Astrocyte of the spinal cord (primary cell): Measurements from ENCODE around the gene ASIC5.
"Not testable (repeated sequence)": the region's sequence is repeated elsewhere in the genome, so short reads cannot be mapped to it uniquely, and the experiment has no call there.

Source experiments
- DNase-seq: peaks from one replicate; pipeline ENCODE4 v3.0.0; 2011; ENCODE audit warnings: low read depth, low spot score
- H3K4me3 ChIP-seq: 2 replicates; pipeline ENCODE4 v1.5.1; 2011; ENCODE audit warnings: low read depth, mild to moderate bottlenecking, low read length, moderate library complexity
- in situ Hi-C: cut with HindIII; loops from 2 replicates; pipeline ENCODE4 v1.10.0; 2017; ENCODE audit warnings: low sequenced_read_pairs
- TF ChIP-seq, protein P1 (sequence below): IDR thresholded peaks from 2 replicates; pipeline ENCODE4 v1.5.1; 2012; ENCODE audit warnings: low read depth, mild to moderate bottlenecking, low read length, inconsistent platforms

Gene ASIC5

DNA sequence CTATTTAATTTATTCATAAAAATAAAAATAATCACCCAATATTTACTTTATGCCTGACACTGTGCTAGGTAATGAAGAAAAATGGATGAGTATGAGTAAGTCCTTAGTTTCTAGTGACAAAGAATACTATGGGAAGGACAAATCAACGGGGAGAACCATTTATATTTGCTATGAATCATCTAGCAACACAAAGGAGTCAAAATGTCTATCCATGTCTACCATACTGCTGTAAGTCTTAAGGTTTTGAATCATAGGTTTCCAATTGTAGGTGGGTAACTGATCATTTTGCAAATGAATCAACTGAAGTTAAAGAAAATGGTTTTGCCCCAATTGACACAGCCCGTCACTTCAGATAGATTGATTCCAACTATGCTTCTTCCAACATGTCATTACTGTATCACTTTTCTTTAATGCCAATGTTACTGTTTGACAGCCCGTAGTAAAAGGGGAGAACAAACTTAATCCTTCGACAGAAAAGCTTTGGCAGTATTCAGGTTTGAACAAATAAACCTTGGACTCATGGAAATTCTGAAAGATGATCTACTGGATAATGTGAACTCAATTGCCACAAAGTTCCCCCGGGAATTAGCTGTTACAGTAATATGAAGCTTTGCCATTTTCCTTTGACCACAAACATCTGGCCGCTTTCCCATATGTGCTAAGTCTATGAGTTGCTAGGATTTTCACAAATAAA lies 40.6 kb upstream of the ASIC5 start:
- TF ChIP-seq, protein P1, sequence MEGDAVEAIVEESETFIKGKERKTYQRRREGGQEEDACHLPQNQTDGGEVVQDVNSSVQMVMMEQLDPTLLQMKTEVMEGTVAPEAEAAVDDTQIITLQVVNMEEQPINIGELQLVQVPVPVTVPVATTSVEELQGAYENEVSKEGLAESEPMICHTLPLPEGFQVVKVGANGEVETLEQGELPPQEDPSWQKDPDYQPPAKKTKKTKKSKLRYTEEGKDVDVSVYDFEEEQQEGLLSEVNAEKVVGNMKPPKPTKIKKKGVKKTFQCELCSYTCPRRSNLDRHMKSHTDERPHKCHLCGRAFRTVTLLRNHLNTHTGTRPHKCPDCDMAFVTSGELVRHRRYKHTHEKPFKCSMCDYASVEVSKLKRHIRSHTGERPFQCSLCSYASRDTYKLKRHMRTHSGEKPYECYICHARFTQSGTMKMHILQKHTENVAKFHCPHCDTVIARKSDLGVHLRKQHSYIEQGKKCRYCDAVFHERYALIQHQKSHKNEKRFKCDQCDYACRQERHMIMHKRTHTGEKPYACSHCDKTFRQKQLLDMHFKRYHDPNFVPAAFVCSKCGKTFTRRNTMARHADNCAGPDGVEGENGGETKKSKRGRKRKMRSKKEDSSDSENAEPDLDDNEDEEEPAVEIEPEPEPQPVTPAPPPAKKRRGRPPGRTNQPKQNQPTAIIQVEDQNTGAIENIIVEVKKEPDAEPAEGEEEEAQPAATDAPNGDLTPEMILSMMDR: no peak
- H3K4me3 ChIP-seq: no peak overlapping the region
- DNase-seq: peak; percentile 98
- in situ Hi-C loops: no loop called here

DNA sequence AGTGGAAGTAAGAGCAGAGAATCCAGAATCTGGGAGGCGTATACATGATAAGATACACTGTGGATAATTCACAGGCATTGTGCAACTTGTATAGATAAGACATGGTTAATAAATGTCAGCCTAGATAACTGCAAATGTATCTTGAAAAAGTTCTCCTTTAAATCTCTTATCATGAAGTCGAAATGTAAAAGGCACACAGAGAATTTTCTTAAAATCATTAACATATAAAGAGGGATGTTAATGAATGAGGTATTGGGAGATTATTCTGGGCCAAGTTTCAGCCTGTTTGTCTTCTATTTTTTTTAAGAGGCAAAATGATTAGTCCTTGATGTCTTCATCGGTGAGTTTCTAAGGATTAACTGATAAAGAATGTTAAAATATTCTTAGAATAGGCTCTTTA lies 38.3 kb upstream of the ASIC5 start:
- no peak for DNase-seq
- TF ChIP-seq, protein P1: no peak
- in situ Hi-C loops: no loop called here
- H3K4me3 ChIP-seq: no peak overlapping the region

DNA sequence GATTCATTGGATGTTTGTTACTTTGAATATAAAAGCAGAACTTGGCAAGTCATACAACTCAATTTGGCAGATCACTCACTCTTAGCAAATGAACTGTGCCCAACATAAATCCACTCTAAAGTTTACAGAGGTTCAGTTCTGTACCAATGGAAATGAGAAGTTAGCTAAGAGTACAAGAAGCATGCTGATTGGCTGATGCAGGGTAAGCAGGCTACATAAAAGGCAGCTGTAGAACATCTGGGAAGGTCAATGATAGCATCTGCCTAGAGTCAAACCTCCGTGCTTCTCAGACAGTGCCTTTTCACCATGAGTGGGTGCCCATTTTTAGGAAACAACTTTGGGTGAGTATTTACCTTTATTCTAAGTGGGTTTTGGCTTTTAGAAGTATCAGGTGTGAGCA lies 37.4 kb upstream of the ASIC5 start, which contains the start of gene TDO2:
TDO2 (plus strand) TSS at position 244 of the 400 bp plus-strand sequence; CDS start at position 307, 63 bp downstream.
- no peak within 1 kb of the TSS for H3K4me3 ChIP-seq
- in situ Hi-C loops: no loop called here
- no peak for DNase-seq

DNA sequence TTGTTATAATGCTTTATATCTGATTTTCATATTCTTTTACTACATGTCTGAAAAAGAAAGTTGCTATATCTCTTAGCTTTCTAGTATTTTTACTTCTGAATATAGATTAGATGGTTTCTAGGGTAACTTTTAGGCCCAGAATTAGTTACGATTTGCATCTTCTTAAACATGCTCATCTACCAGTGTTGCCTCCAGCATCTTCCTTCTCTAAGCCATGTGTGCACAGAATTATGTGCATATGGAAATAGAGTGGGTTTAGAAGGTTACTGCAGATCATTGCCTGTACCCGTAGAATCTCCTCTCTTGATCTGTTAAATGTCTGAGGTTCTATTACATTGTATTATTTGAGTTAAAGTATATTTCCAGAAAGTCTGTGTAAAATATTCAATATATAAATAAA lies 34.9 kb upstream of the ASIC5 start:
- in situ Hi-C loops: no loop called here
- no peak for DNase-seq
- TF ChIP-seq, protein P1: no peak
- no peak overlapping the region for H3K4me3 ChIP-seq

More for the DNA sequence above, 37.4 kb upstream of the ASIC5 start, which contains the start of gene TDO2:
- TF ChIP-seq, protein P1: no peak

DNA sequence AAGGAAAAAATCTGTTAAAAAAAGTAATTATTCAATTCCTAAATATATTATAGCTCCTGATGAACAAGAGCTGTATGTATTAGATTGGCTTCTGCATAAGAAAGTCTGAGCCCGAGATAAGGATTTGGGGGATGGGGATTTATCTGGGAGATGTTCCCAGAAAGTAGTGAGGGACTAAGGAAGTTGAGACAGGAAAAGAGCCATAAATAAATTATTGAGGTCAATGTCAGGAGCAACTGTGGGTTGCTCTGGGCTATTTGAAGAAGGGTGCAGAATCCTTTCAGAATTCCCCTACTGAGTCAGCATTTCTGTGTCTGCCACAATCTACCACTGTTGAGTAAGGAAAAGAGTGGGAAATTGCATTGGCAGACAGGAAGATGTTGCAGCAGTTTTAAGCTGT lies 34.3 kb upstream of the ASIC5 start:
- TF ChIP-seq, protein P1: no peak
- H3K4me3 ChIP-seq: no peak overlapping the region
- DNase-seq: peak; percentile 70
- in situ Hi-C loops: no loop called here

DNA sequence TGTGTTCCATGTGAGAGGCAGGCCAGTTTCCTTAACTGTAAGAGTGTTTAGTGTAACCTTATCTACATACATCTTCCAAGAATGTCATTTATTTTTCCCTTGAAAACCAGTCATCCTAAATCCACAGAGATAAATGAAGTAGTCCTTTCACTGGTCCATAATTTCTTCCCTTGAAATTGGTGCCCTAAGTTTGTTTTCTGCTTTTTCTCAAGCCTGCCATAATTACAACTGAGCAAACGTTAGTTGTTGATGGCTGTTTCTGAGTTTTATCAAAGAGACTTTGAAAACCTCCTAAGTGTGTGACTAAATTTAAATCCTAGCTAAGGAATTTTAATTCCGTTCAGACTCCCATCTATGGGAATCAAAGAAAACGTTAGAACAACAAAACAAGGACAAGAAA lies 33.8 kb upstream of the ASIC5 start:
- H3K4me3 ChIP-seq: no peak overlapping the region
- TF ChIP-seq, protein P1: no peak
- DNase-seq: no peak
- in situ Hi-C loops: no loop called here

DNA sequence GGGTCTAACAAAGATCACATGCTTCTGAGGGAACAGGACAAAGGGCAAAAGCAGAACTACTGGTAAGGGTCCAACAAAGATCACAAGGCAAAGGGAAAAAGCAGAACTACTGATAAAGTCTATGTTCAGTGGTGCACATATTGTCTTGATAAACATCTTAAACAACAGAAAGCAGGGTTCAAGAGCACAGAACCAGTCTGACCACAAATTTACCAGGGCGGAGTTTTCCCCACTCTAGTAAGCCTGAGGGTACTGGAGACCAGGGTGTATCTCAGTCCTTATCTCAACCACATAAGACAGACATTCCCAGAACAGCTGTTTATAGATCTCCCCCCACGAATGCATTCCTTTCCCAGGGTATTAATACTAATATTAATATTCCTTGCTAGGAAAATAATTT lies 32.3 kb upstream of the ASIC5 start:
- DNase-seq, H3K4me3 ChIP-seq, in situ Hi-C loops: not testable (repeated sequence)
